NB4 (cell line): ENCODE data around the gene TCF7L2.

ENCODE experiments used
- CTCF ChIP-seq: IDR thresholded peaks from one replicate; pipeline ENCODE4 v1.5.1; 2012; ENCODE audit warnings: low read depth, low read length
- MAX ChIP-seq: IDR thresholded peaks from 2 replicates; pipeline ENCODE4 v1.6.1; 2011; ENCODE audit warnings: low read depth, low read length
- MYC ChIP-seq: IDR thresholded peaks from 2 replicates; pipeline ENCODE4 v1.6.1; 2011; ENCODE audit warnings: low read depth, low read length
- POLR2A ChIP-seq: IDR thresholded peaks from 2 replicates; pipeline ENCODE4 v1.6.1; 2011; ENCODE audit warnings: mild to moderate bottlenecking; ENCODE audit not compliant: insufficient read length; ENCODE audit errors: extremely low read depth

GRCh38 chr10:112991888-112992491, 41.9 kb downstream of the TCF7L2 start:
- no peak for TF ChIP-seq CTCF
- no peak for TF ChIP-seq MYC
- no peak for TF ChIP-seq MAX
- TF ChIP-seq POLR2A: no peak
